K562 (cell line): ENCODE results near the gene HEPACAM2.

ENCODE experiments used
- EP300 ChIP-seq: IDR thresholded peaks from 2 replicates; pipeline ENCODE4 v1.6.1; 2012; ENCODE audit warnings: low read length, improper control_type of control experiment
- IRF2 ChIP-seq: sonication (generic); formaldehyde crosslinking; IDR thresholded peaks from 2 replicates; pipeline ENCODE4 v1.8.1; 2022; ENCODE audit warnings: mild to moderate bottlenecking, missing genetic modification reagents
- NFATC3 ChIP-seq: fragments of 450-650 bp; IDR thresholded peaks from 2 replicates; pipeline ENCODE4 v1.6.1; 2017; ENCODE audit warnings: mild to moderate bottlenecking
- SMARCA4 ChIP-seq: fragments of 450-650 bp; IDR thresholded peaks from 2 replicates; pipeline ENCODE4 v1.6.1; 2016
- ZNF146 ChIP-seq: IDR thresholded peaks from one replicate; pipeline ENCODE4 v1.6.1; 2018; ENCODE audit warnings: missing compliant biosample characterization; ENCODE audit not compliant: unreplicated experiment
- TF ChIP-seq, protein P1 (sequence below), 3 experiments: IDR thresholded peaks in 2 of 3; conservative IDR thresholded peaks in 1 of 3; 2 replicates each; pipeline ENCODE4 v1.5.1; 2011 to 2012; ENCODE audit warnings: low read length in 3 of 3, mild to moderate bottlenecking in 3 of 3, control low read depth in 2 of 3, improper control_type of control experiment in 1 of 3, inconsistent platforms in 1 of 3, low read depth in 1 of 3, mixed read lengths in 1 of 3, moderate library complexity in 1 of 3; ENCODE audit not compliant: insufficient read depth in 2 of 3

DNA sequence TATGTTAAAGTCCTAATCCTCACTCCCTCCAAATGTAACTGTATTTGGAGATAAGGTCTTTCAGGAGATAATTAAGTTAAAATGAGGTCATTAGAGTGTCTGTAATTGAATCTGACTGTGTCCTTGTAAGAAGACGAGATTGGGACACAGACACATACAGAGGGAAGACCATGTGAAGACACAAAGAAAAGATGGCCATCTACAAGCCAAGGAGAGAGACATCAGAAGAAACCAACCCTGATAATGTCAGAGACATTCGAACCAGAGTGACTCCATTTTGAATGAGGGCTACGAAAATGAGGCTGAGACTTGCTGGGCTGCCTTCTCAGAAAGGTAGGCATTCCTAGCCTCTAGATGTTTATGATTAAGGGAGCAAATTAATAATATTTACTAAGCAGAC lies 77.5 kb downstream of the HEPACAM2 start:
- TF ChIP-seq IRF2 (CRISPR knock-in tag) (no peak), NFATC3 (no peak), ZNF146 (no peak), SMARCA4 (no peak), EP300 (no peak)
- TF ChIP-seq, protein P1, sequence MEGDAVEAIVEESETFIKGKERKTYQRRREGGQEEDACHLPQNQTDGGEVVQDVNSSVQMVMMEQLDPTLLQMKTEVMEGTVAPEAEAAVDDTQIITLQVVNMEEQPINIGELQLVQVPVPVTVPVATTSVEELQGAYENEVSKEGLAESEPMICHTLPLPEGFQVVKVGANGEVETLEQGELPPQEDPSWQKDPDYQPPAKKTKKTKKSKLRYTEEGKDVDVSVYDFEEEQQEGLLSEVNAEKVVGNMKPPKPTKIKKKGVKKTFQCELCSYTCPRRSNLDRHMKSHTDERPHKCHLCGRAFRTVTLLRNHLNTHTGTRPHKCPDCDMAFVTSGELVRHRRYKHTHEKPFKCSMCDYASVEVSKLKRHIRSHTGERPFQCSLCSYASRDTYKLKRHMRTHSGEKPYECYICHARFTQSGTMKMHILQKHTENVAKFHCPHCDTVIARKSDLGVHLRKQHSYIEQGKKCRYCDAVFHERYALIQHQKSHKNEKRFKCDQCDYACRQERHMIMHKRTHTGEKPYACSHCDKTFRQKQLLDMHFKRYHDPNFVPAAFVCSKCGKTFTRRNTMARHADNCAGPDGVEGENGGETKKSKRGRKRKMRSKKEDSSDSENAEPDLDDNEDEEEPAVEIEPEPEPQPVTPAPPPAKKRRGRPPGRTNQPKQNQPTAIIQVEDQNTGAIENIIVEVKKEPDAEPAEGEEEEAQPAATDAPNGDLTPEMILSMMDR (IDR thresholded peaks at IDR 0.05 in 2 of 3, conservative IDR thresholded peaks at IDR 0.05 in 1 of 3; ENCODE audit: insufficient read depth in 2 of 3, low read depth in 1 of 3, low read length in 3 of 3) = no peak
